GM20431 (cell line): Measurements from ENCODE around the gene MCFD2.

ENCODE experiments used
- in situ Hi-C: fragments of 300-500 bp; cut with MseI, MboI; formaldehyde crosslinking; loops from one replicate; pipeline ENCODE4 v1.15.0; 2020; ENCODE audit warnings: low sequenced_read_pairs; ENCODE audit not compliant: unreplicated experiment

MCFD2 gene

DNA sequence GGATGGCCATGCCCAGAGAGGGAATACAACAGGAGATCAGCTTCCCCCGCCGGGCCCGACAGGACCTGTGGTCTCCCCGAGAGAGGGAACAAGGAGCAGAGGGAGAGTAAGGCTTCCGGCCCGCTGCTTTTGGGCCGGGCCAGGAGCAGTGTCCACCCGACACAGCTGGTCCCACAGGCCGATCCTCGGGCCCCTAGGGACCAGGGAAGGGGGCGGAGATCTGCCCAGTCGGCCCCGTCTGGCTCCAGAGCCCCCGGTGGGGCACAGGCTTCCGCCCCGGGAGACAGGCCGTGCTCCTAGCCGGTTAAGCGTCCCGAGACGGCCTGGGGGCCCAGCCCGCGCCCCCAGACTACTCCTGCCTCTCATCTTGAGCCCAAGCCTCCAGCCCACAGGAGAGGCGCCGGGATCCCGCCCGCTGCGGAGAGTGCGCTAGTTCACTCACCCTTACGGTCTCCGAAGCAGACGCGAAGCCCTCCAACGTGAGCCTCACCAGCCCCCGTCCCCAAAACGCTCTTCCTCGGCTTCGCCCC, at the start of gene MCFD2:
MCFD2 (minus strand) TSS at position 526 of the 530 bp plus-strand sequence. CDS start 6,635 bp downstream, outside the sequence.
- in situ Hi-C loops, result no loop called here

DNA sequence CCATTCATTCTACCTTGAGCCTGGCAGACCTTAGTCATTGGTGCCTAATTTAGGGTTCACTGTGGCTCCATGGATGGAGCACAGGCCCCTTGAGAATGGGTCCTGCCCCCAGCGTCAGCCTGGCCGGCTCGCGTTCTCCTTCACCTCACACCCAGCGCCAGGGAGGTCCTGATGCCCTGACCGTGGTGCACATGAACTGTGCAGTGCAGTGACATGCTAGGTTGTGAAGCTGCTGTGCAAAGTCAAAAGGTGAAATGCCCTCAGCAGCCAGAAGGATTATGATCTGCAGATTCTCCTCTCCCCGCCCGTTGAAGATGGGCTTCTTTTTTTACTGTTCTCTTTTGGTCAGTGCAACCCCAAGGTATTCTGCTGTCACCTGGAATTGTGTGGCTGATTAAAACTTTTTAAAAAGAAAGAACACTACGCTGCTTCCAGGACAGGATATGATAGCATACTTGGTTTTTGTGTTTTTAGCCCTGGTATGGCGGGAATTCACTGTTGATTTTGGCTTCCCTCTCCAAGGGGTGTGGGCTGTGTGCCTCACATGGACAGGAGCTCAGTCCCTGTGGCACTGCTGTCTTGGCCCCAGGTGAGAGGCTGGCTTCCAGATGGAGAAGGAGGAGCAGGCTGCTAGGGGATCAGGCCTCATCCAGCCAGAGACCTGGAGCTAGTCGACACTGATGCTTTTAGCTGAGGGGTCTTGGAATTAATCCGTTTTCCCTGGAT, 49.4 kb upstream of the MCFD2 start:
- in situ Hi-C loops, result no loop called here

DNA sequence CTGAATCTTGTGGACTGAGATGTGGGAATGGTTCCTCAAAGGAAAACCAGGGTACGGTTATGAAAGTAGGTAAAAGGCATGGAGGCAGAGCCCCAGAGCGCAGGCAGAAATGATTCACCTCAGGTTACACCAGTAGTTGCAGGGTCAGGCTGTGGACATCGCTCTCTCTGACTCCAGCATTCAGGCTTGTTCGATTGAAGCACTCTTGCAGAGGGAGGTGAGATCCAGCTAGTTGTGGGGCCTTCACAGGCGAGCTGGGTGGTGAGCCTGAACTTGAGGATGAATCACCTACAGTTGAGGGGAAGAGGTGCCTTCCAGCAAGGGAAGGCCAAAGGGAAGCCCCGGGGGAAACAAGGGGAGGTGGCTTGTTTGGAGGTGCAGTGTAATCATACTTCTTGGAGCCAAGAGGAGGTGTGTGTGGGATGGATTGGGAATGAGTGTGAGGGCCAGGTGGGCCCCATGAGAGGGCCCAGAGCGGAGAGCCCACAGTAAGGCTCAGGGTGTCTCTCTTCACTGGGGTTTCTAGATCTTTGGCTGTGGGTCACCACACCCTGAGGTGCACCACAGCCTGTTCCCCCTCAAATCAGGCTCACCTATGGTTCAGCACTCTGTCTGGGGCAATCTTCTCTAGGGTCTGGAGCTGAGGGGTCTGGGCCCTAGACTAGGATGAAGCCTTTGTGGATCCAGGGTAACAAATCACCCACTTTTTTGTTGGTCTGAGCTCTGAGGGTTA, 48.5 kb upstream of the MCFD2 start:
- in situ Hi-C loops, result no loop called here

DNA sequence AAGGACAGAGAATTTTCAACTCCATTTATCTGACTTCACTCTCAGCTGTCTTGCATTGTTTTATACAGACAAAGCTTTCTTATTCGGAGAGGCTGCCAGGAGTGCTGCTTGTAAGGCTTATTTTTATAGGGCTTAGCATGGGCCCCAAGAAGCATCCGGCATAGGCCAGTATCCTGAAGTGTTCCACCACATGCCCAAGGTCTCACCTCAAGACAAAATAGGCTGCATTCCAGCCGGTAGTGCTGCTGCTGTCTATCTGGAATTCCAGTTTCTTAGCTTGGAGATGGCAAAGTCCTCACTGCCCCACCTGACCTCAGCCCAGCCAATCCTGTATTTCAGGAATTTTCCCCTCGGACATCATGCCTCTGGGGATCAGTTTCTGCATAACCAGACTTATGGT, 47.6 kb upstream of the MCFD2 start:
- in situ Hi-C loops, result no loop called here

DNA sequence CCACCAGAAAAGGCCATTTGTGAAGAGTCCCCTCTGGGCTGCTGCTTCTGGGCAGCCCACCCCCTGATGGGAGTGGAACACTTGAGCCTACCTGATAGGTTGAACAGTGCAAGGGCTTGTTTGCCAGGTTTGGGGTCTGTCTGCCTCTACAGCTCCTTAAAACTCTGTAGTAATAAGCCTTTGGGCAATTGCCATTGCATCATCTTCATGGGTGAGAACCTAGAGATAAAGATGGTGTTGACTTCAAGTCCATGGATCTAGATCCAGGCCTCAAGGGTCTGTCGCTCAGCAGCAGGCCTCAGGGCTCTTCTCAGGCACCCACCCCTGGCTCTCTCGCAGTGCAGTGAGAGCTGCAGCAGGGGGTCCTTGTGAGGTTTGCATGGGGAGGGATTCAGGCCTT, 47.1 kb upstream of the MCFD2 start:
- in situ Hi-C loops, result no loop called here

DNA sequence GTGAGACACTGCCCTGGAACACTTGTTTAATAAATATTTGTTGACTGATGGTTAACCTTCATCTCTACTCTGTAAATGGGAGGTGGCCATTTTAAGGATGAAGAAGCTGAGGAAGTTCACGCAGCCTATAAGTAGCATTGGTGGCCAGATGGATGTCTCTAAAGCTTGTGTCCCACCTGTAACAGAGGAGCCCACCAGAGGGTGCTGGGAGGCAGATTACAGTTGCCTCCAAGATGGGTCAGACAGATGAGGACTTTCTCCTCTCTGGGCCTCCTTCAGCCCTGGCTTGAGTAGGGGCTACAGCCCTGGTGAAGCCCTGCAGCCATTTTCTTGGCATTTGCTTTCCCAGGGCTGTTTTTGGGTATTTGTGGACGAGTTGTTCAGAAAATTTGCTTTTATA, 45.0 kb upstream of the MCFD2 start:
- in situ Hi-C loops, result no loop called here

DNA sequence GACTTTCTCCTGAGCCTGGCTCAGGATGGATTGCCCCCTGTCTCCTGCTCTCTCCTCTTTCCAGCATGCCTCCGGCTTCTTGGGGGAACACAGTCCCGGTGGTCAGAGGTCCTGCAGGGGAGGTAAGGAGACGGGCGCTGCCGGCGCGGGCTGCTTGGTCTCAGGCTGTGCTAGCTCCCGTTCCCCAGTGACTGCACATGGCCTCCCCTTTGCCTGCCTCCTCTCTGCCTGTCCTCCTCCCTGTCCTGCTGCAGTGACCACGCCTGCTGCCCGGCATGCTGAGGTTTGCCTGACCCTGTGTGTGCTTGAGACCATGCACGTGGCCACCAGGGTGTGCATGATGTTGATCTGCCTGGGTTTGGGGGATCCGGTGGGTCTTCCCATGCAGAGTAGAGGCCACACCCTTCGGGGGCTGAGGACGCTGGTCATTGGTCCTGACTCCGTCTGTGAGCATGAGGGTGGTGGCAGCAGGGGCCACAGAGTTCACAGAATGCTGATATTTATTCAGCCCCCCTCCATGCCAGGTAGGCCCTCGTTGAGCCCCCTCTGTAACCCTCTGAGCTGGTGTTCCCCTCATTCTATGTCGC, 42.9 kb upstream of the MCFD2 start:
- in situ Hi-C loops, result no loop called here

DNA sequence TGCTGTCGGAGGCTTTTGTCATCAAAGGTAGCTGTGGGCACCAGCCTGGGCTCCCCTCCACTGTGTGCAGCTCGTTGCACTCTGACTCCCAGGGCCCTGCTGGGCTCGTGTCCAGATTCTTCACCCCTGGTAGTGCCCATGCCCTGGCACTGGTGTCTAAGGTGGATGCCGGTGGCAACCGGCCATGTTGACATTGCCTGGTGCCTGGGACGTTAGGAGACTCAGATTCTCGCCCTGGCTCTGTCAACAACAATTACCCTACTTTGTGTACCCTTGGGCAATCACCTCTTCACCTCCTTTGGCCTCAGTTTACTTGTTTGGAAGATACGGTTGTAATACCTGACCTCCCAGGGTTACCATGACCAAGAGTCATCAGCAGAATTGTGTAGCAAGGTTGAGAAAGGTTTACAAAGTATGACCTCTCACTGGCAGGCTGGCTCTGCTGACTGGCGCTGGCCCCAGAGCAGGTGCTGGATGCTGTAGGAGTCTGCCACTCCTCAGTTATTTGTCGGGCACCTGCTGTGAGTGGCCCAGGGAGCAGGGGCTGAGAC, 41.5 kb upstream of the MCFD2 start:
- in situ Hi-C loops, result no loop called here

DNA sequence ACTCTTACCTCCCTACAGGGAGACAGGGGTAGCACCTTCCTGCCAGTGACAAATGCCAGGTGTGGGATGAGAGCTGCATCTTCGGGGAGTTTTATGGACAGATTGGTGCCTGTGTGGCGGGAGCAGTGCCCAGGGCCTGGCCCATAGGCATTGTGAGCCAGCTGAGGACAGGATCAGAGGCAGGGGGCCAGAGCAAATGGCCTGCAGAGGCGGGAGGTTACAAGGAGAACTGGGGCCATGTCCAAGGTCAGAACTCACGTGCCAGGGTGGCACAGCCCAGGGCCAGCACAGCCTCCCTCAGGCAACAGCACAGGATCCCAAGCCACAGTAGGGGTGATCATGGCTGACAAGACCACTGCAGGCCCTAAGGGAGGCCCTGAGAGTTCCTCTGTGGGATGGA, 40.2 kb upstream of the MCFD2 start:
- in situ Hi-C loops, result no loop called here

DNA sequence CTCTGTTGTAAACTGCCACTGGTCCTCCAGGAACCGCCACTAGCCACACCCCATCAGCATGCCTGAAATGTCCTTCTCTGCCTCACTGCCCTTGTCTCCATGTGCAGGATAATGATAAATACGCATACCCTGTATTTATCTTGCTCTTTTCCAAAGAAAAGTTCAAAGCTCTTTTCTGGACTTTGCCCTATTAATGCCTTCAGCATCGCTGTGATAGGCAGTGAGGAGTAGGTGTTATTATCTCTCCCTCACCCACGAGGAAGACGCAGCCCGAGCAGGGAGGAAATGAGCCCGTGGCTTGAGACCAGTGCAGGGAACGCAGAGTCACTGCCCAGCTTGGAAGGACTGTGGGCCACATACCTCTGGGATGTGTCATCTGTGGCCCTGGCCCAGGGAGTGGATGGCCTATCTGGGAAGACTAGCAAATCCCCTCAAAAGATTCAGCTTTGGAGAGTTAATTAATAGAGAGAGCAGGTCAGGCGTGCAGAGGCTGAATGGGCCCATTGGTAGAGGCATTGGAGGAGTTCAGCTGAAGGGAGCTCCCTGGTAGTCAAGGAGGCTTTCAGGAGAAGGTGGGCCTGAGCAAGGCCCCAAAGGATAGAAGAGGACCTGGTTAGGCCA, 39.5 kb upstream of the MCFD2 start:
- in situ Hi-C loops, result no loop called here

DNA sequence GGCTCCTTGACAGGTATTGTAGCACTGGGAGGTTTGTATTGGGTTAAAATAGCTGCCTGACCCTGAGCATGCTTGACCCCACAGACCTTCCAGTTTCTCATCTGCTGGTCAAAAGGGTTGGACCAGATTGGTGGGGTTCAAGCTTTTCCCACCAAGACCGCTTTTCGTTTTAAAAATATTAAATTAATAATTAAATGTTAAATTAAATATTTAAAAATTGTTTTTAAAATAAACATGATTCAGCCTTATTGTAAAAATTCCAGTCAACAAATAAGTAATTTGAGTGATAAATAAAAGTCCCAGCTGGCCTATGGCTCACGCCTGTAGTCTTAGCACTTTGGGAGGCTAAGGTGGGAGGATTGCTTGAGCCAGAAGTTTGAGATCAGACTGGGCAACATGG, 36.6 kb upstream of the MCFD2 start:
- in situ Hi-C loops, result no loop called here

DNA sequence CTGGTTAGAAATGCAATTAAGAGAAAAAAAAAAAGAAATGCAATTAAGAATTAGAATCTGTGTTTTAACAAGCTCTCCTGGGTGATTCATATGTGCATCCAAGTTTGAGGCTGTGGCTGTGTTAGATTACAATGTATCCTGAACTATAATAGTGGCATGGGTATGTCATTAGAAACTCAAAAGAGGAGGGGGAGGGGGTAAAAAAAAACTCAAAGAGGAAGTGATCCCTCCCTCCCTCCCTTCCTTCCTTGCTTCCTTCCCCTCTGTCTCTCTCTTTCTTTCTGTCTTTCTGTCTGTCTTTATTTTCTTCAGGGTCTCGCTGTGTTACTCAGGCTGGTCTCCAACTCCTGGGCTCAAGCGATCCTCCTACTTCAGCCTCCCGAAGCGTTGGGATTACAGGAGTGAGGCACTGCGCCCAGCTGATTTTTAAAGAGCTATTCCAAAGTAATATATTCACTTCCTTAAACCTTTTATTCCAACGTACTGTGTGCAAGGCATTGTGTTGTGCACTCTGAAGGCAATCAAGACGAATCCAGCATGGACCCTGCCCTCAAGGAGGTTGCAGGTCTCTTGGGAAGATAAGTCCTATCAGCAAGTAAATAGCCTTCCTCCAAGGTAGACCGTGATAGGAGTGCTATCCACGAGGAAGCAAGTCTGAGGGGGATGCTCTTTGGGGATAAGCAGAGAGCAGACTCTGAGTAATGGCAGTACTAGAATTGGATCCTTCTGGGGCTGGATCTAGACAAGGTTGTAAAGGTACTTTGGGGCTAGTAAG, 35.9 kb upstream of the MCFD2 start:
- in situ Hi-C loops, result no loop called here

DNA sequence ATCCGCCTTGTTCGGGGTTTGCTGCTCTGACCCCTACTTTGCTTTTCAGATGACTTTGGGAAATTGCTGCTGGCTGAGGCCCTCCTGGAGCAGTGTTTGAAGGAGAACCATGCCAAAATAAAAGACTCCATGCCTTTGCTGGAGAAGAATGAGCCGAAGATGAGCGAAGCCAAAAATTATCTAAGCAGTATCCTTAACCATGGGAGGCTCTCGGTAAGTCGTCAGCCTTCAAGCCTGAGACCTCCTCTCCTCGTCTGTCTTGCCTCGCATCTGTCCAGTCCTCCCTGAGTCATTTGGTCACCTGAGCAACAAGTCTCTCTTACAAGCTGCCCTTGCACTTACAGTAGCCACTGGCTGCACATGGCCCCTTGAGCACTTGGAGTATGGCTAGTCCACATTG, 34.7 kb upstream of the MCFD2 start:
- in situ Hi-C loops, result no loop called here

DNA sequence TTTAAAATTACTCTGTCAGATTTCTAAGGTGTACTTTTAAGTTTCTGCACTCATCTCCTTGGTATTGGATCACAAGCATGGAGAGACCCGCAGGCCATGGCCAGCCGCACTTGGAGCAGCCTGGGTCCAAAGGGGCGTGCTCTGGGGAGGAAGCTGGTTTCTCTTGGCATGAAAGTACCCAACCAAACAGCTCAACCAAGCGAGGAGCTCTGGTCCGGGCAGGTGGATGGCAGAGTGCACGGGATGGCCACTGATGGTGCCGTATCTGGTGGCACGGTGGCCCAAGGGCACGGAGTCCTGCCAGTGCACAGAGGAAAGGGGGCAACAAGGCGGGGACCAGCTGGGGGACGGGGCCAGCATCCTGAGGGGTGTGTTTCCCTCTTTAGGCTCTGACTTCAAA, 32.2 kb upstream of the MCFD2 start:
- in situ Hi-C loops, result no loop called here

DNA sequence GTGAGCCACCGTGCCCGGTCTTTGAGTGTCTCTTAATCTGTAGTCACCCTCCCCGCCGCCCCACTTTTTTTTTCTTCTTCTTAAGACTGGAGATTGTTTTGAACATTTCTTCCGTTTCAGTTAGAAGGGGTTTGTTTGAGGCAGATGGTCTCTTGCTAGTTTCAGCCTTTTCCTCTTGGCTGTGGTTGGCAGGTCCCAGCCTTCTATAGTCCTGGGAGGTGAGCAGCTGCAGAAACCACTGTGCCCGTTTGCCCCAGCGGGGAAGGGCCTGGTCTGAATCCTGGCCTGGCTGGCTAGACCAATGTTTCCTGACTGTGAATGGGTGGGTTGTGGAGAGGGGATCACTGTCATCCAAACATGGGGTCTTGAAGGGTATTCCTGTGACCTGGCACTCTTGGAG, 30.1 kb upstream of the MCFD2 start:
- in situ Hi-C loops, result no loop called here

DNA sequence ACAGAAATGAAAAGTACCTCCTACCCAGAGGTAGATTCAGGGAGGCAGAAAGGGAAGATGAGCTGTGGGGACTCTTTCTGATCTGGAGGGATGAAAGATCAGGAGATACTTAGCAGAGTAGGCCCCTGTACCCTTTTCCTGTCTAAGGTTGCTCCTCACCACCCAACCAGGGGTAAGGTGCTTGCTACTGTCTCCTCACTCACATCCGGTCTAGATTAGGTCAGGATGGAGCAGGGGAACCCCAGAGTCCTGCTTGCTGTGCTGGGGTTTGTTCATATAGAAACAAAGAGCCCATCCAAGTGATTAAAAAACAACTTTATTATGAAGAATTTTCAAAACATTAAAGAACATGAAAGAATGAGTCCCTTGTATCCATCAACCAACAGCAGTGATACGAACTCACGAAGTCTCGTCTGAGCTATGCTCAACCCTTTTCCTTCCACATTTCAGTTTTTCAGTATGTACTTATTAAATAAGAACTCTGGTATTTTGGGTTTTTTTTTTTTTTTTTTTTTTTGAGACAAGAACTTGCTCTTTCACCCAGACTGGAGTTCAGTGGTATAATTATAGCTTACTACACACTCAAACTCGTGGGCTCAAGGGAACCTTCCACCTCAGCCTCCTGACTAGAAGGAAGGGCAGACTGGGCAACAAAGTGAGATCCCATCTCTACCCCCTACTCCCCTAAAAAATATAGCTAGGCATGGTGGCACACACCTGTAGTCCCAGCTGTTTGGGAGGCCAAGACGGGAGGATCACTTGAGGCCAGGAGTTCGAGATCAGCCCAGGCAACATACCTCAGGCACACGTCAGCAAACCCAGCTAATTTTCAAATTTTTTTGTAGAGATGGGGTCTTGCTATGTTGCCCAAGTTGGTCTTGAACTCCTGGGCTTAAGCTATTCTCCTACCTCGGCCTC, 28.5 kb upstream of the MCFD2 start:
- in situ Hi-C loops, result no loop called here

DNA sequence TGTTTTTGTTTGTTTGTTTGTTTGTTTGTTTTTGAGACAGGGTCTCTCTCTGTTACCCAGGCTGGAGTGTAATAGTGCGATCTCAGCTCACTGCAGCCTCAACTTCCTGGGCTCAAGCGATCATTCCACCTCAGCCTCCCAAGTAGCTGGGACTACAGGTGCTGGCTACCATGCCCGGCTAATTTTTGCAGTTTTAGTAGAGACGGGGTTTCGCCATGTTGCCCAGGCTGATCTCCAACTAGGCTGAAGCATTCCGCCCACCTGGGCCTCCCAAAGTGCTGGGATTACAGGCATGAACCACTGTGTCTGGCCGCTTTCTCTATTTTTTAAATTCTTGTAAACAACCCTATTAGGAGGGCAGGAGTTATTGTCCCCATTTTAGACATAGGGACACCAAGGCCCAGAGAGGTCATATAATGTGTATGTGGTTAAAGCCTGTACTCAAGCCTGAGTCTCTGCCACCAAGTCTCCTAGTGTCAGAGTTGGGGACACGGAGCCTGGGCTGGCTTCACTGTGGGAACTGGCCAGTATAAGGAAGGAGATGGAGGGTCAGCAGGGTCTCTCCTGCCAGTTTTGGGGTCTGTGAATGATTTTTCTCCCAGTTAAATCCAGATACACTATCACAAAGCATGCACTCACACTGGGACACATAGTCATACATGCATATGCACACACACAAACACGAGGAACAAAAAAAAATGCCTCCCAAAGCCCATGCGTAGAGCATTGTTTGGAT, 27.5 kb upstream of the MCFD2 start:
- in situ Hi-C loops, result no loop called here

DNA sequence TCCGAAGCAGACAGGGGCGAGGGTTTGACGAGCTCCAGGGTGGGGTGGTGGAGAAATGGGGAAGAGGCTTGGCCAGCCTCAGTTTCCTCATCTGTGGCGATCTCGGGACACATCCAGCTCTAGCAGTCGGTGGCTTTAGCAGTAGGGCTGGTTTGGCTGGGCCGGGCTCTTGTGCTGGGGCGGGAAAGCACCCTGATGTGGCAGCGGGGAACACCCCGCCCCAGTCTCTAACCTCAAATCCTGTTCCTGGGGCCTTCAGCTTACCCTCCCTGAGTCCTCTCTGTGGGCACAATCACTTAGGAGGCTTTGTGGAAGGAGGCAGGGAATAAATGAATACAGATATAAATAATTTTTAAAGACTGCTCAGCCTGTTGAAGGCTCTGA, 26.5 kb upstream of the MCFD2 start:
- in situ Hi-C loops, result no loop called here
